Gastroesophageal sphincter (tissue), 4 donors: ENCODE results near the gene ZAR1. TPM values are rescaled to one million over a fixed set of nuclear protein-coding genes. Genes with fewer than 3 reads are reported as not detected.

Source experiments
- ATAC-seq: fragments of 150-250 bp; one replicate; pipeline ENCODE4 v1.9.1; 2016; ENCODE audit warnings: mild to moderate bottlenecking, moderate library complexity
- H3K27ac ChIP-seq, 4 donors: fragments of 200-600 bp; sonication (generic) in 3 of 4; 1 replicate in 3 of 4; 2 replicates in 1 of 4; pipeline ENCODE4 v1.5.1; 2016 to 2019
- H3K27me3 ChIP-seq: fragments of 200-600 bp; sonication (generic); one replicate; pipeline ENCODE4 v1.5.1; 2019
- H3K36me3 ChIP-seq, 2 donors: fragments of 200-600 bp; sonication (generic); one replicate each; pipeline ENCODE4 v1.5.1; 2019; ENCODE audit warnings: control low read depth in 1 of 2
- H3K4me1 ChIP-seq, 3 donors: fragments of 200-600 bp; sonication (generic); 1 replicate in 2 of 3; 2 replicates in 1 of 3; pipeline ENCODE4 v1.5.1; 2016 to 2019; ENCODE audit warnings: control low read depth in 2 of 3
- H3K4me3 ChIP-seq, 2 donors: fragments of 200-600 bp; sonication (generic); one replicate each; pipeline ENCODE4 v1.5.1; 2019; ENCODE audit warnings: mild to moderate bottlenecking in 1 of 2, moderate library complexity in 1 of 2
- H3K9me3 ChIP-seq, 3 donors: fragments of 200-600 bp; sonication (generic); one replicate each; pipeline ENCODE4 v1.5.1; 2017 to 2019; ENCODE audit warnings: control low read depth in 2 of 3
- CTCF ChIP-seq, 4 experiments: fragments of 200-600 bp in 2 of 4; fragments of 450-650 bp in 2 of 4; sonication (generic) in 1 of 4; IDR thresholded peaks; one replicate each; pipeline ENCODE4 v1.5.1; 2017 to 2019; ENCODE audit warnings: antibody characterized with exemption in 4 of 4, mild to moderate bottlenecking in 2 of 4, moderate library complexity in 2 of 4
- EP300 ChIP-seq: sonication (generic); formaldehyde crosslinking; IDR thresholded peaks from one replicate; pipeline ENCODE4 v1.6.1; 2017; ENCODE audit warnings: antibody characterized with exemption, mild to moderate bottlenecking
- POLR2A ChIP-seq, 2 donors: fragments of 450-650 bp; IDR thresholded peaks; one replicate each; pipeline ENCODE4 v1.6.1; 2017; ENCODE audit warnings: antibody characterized with exemption in 2 of 2, mild to moderate bottlenecking in 2 of 2, moderate library complexity in 1 of 2
- POLR2AphosphoS5 ChIP-seq: sonication (generic); formaldehyde crosslinking; IDR thresholded peaks from one replicate; pipeline ENCODE4 v1.6.1; 2017; ENCODE audit warnings: antibody characterized with exemption
- WGBS, 2 donors: methylation state at CpG; one replicate each; pipeline ENCODE4 v1.1.5; 2018; ENCODE audit warnings: low coverage in 1 of 2; 5-methylcytosine and 5-hydroxymethylcytosine counted together
- total RNA-seq, 4 donors: library from RNA; depleted of rRNA; stranded (reverse); fragments of >200 nt; gene quantifications; one replicate each; pipeline ENCODE4 v1.1.0, GENCODE V29; 2016

ZAR1 gene
- total RNA-seq, 4 donors from 2014 or later = not detected

GRCh38 chr4:48509543-48509942 is 19.5 kb downstream of the ZAR1 start:
- H3K27ac ChIP-seq = no peak overlapping the region
- no peak overlapping the region for H3K4me3 ChIP-seq
- H3K27me3 ChIP-seq = no peaks in the 10 kb centered on the region
- ATAC-seq = no peak
- peaks cover 17 to 94% of the 10 kb centered on the region in 2 donors for H3K36me3 ChIP-seq
- no peaks in the 10 kb centered on the region for H3K4me1 ChIP-seq
- TF ChIP-seq CTCF (IDR thresholded peaks at IDR 0.05) (no peak), POLR2A (IDR thresholded peaks at IDR 0.05) (no peak), POLR2AphosphoS5 (no peak), EP300 (no peak)
- H3K9me3 ChIP-seq = no peaks in the 10 kb centered on the region

- H3K36me3 ChIP-seq = peaks cover 8 to 97% of the 10 kb centered on the region in 2 donors
- no peak overlapping the region for H3K4me3 ChIP-seq
- no peaks in the 10 kb centered on the region for H3K4me1 ChIP-seq
- no peaks in the 10 kb centered on the region for H3K9me3 ChIP-seq
- H3K27ac ChIP-seq = no peak overlapping the region
- TF ChIP-seq CTCF (IDR thresholded peaks at IDR 0.05) (no peak), POLR2A (IDR thresholded peaks at IDR 0.05) (no peak), POLR2AphosphoS5 (no peak), EP300 (no peak)
- no peak for ATAC-seq
- 89 to 90% methylated on average over 2 to 3 of the region's 3 CpGs for WGBS, 2 donors
- no peaks in the 10 kb centered on the region for H3K27me3 ChIP-seq
These were observed 28.1 kb downstream of the ZAR1 start for GRCh38 chr4:48518143-48518542.

GRCh38 chr4:48526406-48526805 is 36.4 kb downstream of the ZAR1 start:
- Histone ChIP-seq H3K36me3 (peaks cover 5 to 100% of the 10 kb centered on the region in 2 donors), H3K4me1 (no peaks in the 10 kb centered on the region), H3K4me3 (no peak overlapping the region), H3K27me3 (no peaks in the 10 kb centered on the region), H3K9me3 (no peaks in the 10 kb centered on the region), H3K27ac (no peak overlapping the region)
- no peak for ATAC-seq
- no peak for TF ChIP-seq POLR2A (IDR thresholded peaks at IDR 0.05)
- no peak for TF ChIP-seq CTCF (IDR thresholded peaks at IDR 0.05)
- TF ChIP-seq EP300 = no peak
- TF ChIP-seq POLR2AphosphoS5 = no peak
- WGBS, 2 donors = 80 to 100% methylated on average over 1 of the region's 1 CpG

GRCh38 chr4:48538358-48538757 is 48.3 kb downstream of the ZAR1 start:
- ATAC-seq = no peak
- no peak for TF ChIP-seq CTCF (IDR thresholded peaks at IDR 0.05)
- TF ChIP-seq POLR2A (IDR thresholded peaks at IDR 0.05) = no peak
- peaks cover 8 to 68% of the 10 kb centered on the region in 2 donors for H3K36me3 ChIP-seq

GRCh38 chr4:48539597-48539996 is 49.5 kb downstream of the ZAR1 start:
- Histone ChIP-seq H3K36me3 (peaks cover 11 to 68% of the 10 kb centered on the region in 2 donors), H3K4me3 (no peak overlapping the region), H3K9me3 (no peaks in the 10 kb centered on the region), H3K27ac (no peak overlapping the region), H3K4me1 (peaks cover 0 to 13% (median 0%) of the 10 kb centered on the region in 3 donors), H3K27me3 (no peaks in the 10 kb centered on the region)
- 91 to 92% methylated on average over 3 of the region's 3 CpGs for WGBS, 2 donors
- TF ChIP-seq CTCF (IDR thresholded peaks at IDR 0.05) = no peak
- no peak for TF ChIP-seq POLR2A (IDR thresholded peaks at IDR 0.05)
- no peak for TF ChIP-seq POLR2AphosphoS5
- no peak for TF ChIP-seq EP300
- no peak for ATAC-seq

More at GRCh38 chr4:48538358-48538757, 48.3 kb downstream of the ZAR1 start:
- no peaks in the 10 kb centered on the region for H3K27me3 ChIP-seq
- peaks cover 0 to 13% (median 0%) of the 10 kb centered on the region in 3 donors for H3K4me1 ChIP-seq
- no peak overlapping the region for H3K27ac ChIP-seq
- H3K4me3 ChIP-seq = no peak overlapping the region
- no peaks in the 10 kb centered on the region for H3K9me3 ChIP-seq
